Stimulated activated naive B cell treated with anti-CD40 and anti-IgM and Interleukin-4, amounts not matched to agents 10 μg/mL and 1 μg/mL and 100 μg/mL, for 72 hours (primary cell): Measurements from ENCODE around the gene CFI.
"Not testable (repeated sequence)": the region's sequence is repeated elsewhere in the genome, so short reads cannot be mapped to it uniquely, and the experiment has no call there.

Experiments used
- ATAC-seq, 2 donors: fragments of 150-1000 bp; cut with Tn5 transposase; replicated peaks; 2 replicates each; pipeline ENCODE4 v1.10.0; 2021; ENCODE audit warnings: moderate library complexity in 1 of 2
- DNase-seq: peaks from one replicate; pipeline ENCODE4 v3.0.0; 2021
- H3K27ac Mint-ChIP-seq: one replicate; pipeline ENCODE4 v1.8.0; 2022; ENCODE audit warnings: mild to moderate bottlenecking, mixed read lengths
- H3K27me3 Mint-ChIP-seq, 2 donors: one replicate each; pipeline ENCODE4 v1.8.0; 2022; ENCODE audit warnings: mixed read lengths in 2 of 2
- H3K36me3 Mint-ChIP-seq, 2 donors: one replicate each; pipeline ENCODE4 v1.8.0; 2022; ENCODE audit warnings: mixed read lengths in 2 of 2, mild to moderate bottlenecking in 1 of 2
- H3K4me1 Mint-ChIP-seq, 2 donors: one replicate each; pipeline ENCODE4 v1.8.0; 2022; ENCODE audit warnings: mixed read lengths in 2 of 2, mild to moderate bottlenecking in 1 of 2
- H3K4me3 Mint-ChIP-seq, 2 donors: one replicate each; pipeline ENCODE4 v1.8.0; 2022; ENCODE audit warnings: mild to moderate bottlenecking in 2 of 2, mixed read lengths in 2 of 2, moderate library complexity in 1 of 2
- H3K9me3 Mint-ChIP-seq, 2 donors: one replicate each; pipeline ENCODE4 v1.8.0; 2022; ENCODE audit warnings: mixed read lengths in 2 of 2, mild to moderate bottlenecking in 1 of 2

The CFI gene

DNA sequence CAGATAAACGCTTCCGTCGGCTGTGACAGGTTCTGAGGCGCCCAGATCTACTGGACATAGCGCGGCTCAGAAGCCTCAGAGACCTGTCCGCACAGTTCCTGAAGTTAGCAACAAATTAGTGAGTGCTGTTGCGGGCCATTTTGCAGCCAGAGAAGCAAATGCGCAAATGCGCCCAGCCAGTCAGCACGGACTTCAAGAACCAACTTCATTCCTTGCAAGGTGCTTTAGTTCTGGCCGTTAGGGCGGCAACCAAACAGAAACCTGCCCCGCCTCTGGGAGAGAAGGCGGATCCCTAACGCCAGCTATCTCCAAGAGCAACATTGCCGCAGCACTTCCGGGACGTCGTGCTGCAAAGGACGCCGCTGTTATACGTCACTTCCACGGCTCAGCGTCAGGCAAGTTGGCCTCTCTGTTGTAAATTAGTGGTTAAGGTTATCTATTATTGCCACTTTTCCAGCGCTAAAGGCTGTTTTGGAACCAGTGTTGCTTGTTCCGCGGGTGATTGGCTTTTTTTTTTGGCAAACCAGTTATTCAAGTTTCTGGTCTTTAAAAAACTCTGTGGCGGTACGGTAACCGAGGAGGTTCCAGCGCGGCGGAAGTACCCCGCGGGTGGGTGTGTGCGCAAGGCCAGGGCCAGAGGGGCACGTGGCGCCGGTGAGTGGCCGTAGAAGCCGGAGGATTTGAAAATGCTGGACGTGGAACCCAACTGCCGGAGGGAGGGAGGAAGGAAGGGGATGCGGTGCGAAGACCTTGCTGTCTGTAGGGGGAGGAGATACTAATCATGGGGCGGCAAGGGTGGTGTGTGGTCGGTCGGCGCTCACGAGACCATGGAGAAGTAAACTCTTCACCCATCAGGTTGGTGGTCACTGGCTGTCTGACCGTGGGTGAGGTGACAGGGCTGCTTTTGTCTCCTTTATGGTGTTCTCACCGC is 13.6 kb upstream of the CFI start, which contains the start of gene GAR1:
Gene GAR1, plus strand, starts transcription at position 612 of the 931 bp plus-strand sequence. CDS start 403 bp downstream, outside the sequence.
- Mint-ChIP-seq H3K9me3 (no peaks in the 10 kb centered on the region), H3K4me1 (peaks cover 26 to 40% of the 10 kb centered on the region in 2 donors), H3K27me3 (peaks cover 0 to 4% of the 10 kb centered on the region in 2 donors), H3K36me3 (peaks cover 26 to 39% of the 10 kb centered on the region in 2 donors), H3K27ac (peak within 1 kb of the TSS; percentile 98), H3K4me3 (peak within 1 kb of the TSS; percentile 96)
- ATAC-seq = peak; percentile 97 to 99
- DNase-seq = peak; percentile 85

DNA sequence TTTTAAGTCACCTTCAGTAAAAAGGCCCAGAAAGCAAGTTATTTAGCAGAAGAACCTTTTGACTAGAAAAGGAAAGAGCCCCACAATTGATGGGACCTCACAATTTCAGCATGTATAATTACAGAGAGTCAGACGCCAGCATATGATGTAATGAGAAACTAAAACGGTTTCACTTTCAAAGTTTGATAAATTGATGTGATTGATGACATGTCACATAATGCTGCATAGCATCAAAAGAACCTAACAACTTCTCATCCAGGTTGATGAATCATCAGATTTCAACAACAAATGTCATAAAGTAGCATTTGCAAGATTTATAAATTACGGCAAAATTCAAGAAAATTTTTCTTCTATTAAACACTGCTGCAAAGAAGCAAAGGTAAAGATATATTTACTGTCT is 9.9 kb upstream of the CFI start:
- peaks cover 11 to 20% of the 10 kb centered on the region in 2 donors for H3K4me1 Mint-ChIP-seq
- ATAC-seq (no peak), DNase-seq (no peak)
- peaks cover 4 to 9% of the 10 kb centered on the region in 2 donors for H3K36me3 Mint-ChIP-seq
- H3K4me3 Mint-ChIP-seq = no peak overlapping the region
- no peak overlapping the region for H3K27ac Mint-ChIP-seq
- H3K27me3 Mint-ChIP-seq = peaks cover 0 to 7% of the 10 kb centered on the region in 2 donors
- H3K9me3 Mint-ChIP-seq = no peaks in the 10 kb centered on the region

DNA sequence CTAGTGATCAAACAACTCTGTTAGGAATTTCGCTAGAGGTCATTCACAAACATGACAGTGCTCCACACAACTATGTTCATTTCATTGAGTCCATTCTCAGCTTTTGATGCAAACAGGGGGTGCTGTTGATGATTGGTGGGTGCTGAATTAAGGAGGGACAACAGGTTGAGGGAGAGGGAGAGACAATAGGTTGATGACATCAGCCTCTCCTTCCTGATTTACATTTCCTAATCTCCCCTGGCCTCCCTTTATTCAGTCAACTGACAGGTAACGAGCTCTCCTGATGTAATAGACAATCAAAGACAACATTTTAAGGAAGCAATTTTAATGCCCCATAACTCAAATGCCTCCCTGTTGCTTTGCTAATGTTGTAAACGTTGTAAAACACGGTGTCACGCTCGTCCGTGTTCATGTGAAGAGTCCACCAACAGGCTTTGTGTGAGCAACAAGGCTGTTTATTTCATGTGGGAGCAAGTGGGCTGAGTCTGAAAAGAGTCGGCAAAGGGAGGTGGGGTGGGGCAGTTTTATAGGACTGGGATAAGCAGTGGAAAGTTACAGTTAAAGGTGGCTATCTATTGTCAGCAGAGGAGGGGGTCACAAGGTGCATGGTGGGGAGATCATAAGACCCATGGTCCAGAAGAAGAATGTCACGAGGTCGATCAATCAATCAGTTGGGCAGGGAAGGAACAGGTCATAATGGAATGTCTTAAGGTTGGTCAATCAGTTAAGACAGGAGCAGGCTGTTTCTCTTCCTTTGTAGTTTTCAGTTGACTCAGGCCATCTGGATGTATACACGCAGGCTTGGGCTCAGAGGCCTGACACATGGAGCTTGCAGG is 9.0 kb upstream of the CFI start:
- DNase-seq (no peak), ATAC-seq (no peak)
- Mint-ChIP-seq H3K4me1 (peaks cover 5 to 11% of the 10 kb centered on the region in 2 donors), H3K9me3 (no peaks in the 10 kb centered on the region), H3K4me3 (no peak overlapping the region), H3K36me3 (peaks cover 2 to 3% of the 10 kb centered on the region in 2 donors), H3K27ac (no peak overlapping the region), H3K27me3 (peaks cover 0 to 7% of the 10 kb centered on the region in 2 donors)

DNA sequence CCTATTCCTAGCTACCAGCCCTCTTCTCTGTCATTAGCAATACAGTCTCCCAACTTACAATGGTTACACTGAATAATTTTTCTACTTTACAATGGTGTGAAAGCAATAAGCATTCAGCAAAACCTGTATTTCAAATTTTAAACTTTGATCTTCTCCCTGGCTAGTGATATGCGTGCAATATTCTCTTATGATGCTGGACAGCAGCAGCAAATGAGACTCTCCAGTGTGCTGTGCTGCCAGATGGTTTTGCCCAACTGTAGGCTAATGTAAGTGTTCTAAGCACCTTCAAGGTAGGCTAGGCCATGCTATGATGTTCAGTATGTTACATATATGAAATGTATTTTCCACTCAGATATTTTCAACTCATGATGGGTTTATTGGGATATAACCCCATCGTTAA is 7.9 kb upstream of the CFI start:
- peaks cover 4 to 10% of the 10 kb centered on the region in 2 donors for H3K27me3 Mint-ChIP-seq
- H3K36me3 Mint-ChIP-seq = no peaks in the 10 kb centered on the region
- no peak overlapping the region for H3K27ac Mint-ChIP-seq
- no peaks in the 10 kb centered on the region for H3K9me3 Mint-ChIP-seq
- ATAC-seq = no peak
- H3K4me3 Mint-ChIP-seq = no peak overlapping the region
- H3K4me1 Mint-ChIP-seq = peaks cover 3 to 9% of the 10 kb centered on the region in 2 donors
- DNase-seq = no peak

DNA sequence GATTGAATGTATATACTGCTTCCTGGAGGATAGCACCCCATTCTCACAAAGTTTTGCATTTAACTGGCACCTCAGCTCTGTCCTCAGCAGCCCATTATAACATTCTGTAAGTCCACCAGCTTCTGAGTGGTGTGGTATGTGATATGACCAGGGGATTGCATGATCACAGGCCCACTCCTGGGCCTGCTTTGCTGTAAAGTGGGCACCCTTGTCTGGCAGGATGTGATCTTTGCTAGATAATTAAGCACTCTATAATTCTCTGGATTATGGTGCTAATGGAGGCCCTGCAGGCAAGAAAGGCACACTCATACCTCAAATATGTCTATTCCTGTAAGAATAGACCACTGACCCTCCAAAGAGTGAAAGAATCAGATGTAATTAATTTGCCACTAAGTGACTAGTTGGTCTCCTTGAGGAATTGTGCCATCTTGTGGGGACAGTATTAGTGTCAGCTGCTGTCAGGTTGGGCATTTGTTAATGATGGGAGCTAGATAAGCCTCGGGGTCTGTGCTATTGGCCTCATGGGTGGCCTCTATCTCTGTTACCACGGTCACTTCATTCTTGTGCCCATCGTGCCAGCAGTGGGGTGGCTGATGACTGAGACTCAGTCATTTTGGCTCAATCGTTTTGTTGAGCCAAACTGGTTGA is 2.2 kb upstream of the CFI start:
- Mint-ChIP-seq H3K4me3 (no peak overlapping the region), H3K27me3 (peaks cover 4 to 6% of the 10 kb centered on the region in 2 donors), H3K36me3 (no peaks in the 10 kb centered on the region), H3K27ac (no peak overlapping the region), H3K4me1 (peaks cover 1 to 6% of the 10 kb centered on the region in 2 donors), H3K9me3 (no peaks in the 10 kb centered on the region)
- DNase-seq (no peak), ATAC-seq (peak; percentile 68 to 85)

DNA sequence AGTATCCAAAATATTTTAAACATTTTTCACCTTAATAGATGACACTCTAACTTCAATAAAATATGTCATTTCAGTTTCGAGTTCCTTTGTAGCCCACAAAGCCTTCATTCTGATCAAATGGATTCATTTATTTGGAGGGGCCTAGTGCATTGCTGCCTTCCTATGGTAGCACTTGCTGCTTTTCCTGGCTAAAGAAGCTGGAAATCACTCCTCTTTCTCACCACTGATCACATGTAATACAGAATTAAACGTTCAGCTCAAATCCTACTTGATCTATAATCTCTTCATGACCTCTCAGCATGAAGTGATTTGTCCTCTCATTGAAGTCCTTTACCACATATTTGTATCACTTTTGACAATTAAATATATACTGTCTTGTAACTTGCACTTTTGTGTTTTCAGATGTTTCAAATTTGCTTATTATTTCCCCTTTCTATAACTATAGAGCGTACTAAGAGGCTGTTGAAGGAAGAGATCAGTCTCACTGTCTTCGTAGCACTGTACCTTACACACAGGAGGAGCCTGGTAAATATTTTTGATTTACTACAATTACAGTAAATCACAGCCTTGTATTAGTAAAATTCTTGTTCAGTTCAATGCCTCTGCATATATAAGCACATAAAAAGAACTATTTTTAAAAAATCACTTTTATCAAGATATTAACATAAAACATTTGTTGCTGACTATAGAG is 555 bp downstream of the CFI start:
- DNase-seq = no peak
- H3K27ac Mint-ChIP-seq = no peak overlapping the region

GRCh38 chr4:109798866-109799265 is 2.9 kb downstream of the CFI start:
- peaks cover 5% of the 10 kb centered on the region in 2 donors for H3K36me3 Mint-ChIP-seq
- H3K27ac Mint-ChIP-seq = no peak overlapping the region
- peaks cover 17 to 19% of the 10 kb centered on the region in 2 donors for H3K9me3 Mint-ChIP-seq
- DNase-seq = no peak
- H3K4me1 Mint-ChIP-seq = no peaks in the 10 kb centered on the region
- no peak overlapping the region for H3K4me3 Mint-ChIP-seq
- peaks cover 19 to 40% of the 10 kb centered on the region in 2 donors for H3K27me3 Mint-ChIP-seq
- no peak for ATAC-seq

More for the DNA sequence above, 555 bp downstream of the CFI start:
- Mint-ChIP-seq H3K27me3 (peaks cover 12 to 24% of the 10 kb centered on the region in 2 donors), H3K36me3 (peaks cover 0 to 1% of the 10 kb centered on the region in 2 donors), H3K4me3 (no peak overlapping the region), H3K4me1 (peaks cover 1 to 6% of the 10 kb centered on the region in 2 donors), H3K9me3 (peaks cover 7 to 8% of the 10 kb centered on the region in 2 donors)
- no peak for ATAC-seq

- Mint-ChIP-seq H3K27ac (no peak overlapping the region), H3K4me3 (no peak overlapping the region), H3K9me3 (peaks cover 19% of the 10 kb centered on the region in 2 donors), H3K27me3 (peaks cover 19 to 55% of the 10 kb centered on the region in 2 donors), H3K36me3 (peaks cover 5% of the 10 kb centered on the region in 2 donors), H3K4me1 (no peaks in the 10 kb centered on the region)
- DNase-seq (no peak), ATAC-seq (no peak)
Observed at GRCh38 chr4:109795059-109795458, 6.7 kb downstream of the CFI start.

- no peaks in the 10 kb centered on the region for H3K4me1 Mint-ChIP-seq
- ATAC-seq = no peak
- no peak for DNase-seq
- H3K4me3 Mint-ChIP-seq = no peak overlapping the region
- peaks cover 0 to 10% of the 10 kb centered on the region in 2 donors for H3K27me3 Mint-ChIP-seq
- no peak overlapping the region for H3K27ac Mint-ChIP-seq
- peaks cover 3 to 4% of the 10 kb centered on the region in 2 donors for H3K9me3 Mint-ChIP-seq
- peaks cover 0 to 1% of the 10 kb centered on the region in 2 donors for H3K36me3 Mint-ChIP-seq
Observed at GRCh38 chr4:109787807-109788206, 14.0 kb downstream of the CFI start.

- H3K4me3 Mint-ChIP-seq = no peak overlapping the region
- DNase-seq = no peak
- H3K9me3 Mint-ChIP-seq = peaks cover 3 to 4% of the 10 kb centered on the region in 2 donors
- no peak for ATAC-seq
- H3K27ac Mint-ChIP-seq = no peak overlapping the region
- H3K4me1 Mint-ChIP-seq = no peaks in the 10 kb centered on the region
- peaks cover 0 to 1% of the 10 kb centered on the region in 2 donors for H3K36me3 Mint-ChIP-seq
- peaks cover 0 to 8% of the 10 kb centered on the region in 2 donors for H3K27me3 Mint-ChIP-seq
Observed at GRCh38 chr4:109786846-109787245, 15.0 kb downstream of the CFI start.

GRCh38 chr4:109782092-109782491 is 19.7 kb downstream of the CFI start:
- ATAC-seq, H3K27me3 Mint-ChIP-seq, H3K9me3 Mint-ChIP-seq, H3K27ac Mint-ChIP-seq, H3K36me3 Mint-ChIP-seq, H3K4me3 Mint-ChIP-seq, H3K4me1 Mint-ChIP-seq, DNase-seq: not testable (repeated sequence)

DNA sequence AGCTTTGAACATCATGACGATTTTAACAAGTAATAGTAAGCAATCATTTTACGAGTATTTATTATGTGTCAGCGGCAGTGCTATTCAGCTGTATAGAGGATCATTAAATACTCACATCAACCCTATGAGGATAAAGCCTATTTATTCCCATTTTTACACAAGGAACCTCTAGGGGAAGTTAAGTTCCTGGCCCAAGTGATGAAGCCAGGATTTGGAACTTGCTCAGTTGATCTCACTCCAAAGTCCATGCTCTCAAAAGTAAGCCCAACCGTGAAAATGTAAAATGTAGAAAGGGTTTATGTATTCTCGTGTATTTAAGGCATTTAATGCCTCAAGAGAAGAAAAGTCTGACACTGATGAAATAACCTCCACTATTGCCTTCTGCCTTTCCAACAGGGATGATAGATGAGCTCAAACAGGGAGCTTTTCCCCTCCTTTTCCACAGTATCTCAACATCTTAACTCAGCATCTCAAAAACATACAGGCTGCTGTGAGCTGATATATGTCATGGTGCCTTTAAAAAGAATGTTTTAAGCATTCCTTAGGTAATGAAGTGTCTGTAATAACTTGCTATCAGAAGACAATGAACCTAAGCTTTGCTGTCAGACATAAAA is 36.9 kb downstream of the CFI start:
- Mint-ChIP-seq H3K4me3 (no peak overlapping the region), H3K27me3 (peaks cover 21 to 45% of the 10 kb centered on the region in 2 donors), H3K4me1 (no peaks in the 10 kb centered on the region), H3K36me3 (no peaks in the 10 kb centered on the region), H3K27ac (no peak overlapping the region), H3K9me3 (no peaks in the 10 kb centered on the region)
- DNase-seq = no peak
- no peak for ATAC-seq

DNA sequence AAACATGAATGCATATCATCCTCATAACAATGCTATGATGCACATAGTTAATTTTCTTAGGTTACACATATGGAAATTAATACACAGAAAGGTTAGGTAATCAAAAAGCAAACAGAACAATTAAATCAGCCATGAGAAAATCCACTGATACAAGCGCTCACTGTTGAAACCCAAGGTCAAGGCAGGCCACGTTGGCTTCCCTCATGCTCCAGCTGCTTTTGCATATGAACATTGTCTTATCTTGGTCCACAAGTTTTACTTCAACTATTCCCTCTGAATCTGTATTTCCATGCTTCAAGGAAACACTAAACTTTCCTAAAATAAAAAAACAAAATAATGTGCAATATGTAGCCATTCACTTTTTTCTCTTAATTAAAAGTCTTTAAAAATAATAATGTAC is 37.4 kb downstream of the CFI start:
- no peaks in the 10 kb centered on the region for H3K9me3 Mint-ChIP-seq
- H3K36me3 Mint-ChIP-seq = no peaks in the 10 kb centered on the region
- ATAC-seq (no peak), DNase-seq (no peak)
- no peak overlapping the region for H3K27ac Mint-ChIP-seq
- H3K27me3 Mint-ChIP-seq = peaks cover 17 to 40% of the 10 kb centered on the region in 2 donors
- H3K4me1 Mint-ChIP-seq = no peaks in the 10 kb centered on the region
- no peak overlapping the region for H3K4me3 Mint-ChIP-seq
